GM12891 (cell line): ENCODE data around the gene UCK2.

ENCODE experiments used
- POLR2AphosphoS5 ChIP-seq: IDR thresholded peaks from 2 replicates; pipeline ENCODE4 v1.6.1; 2011; ENCODE audit warnings: low read depth, low read length, control low read depth
- POU2F2 ChIP-seq: IDR thresholded peaks from 2 replicates; pipeline ENCODE4 v1.6.1; 2011; ENCODE audit warnings: low read depth, mild to moderate bottlenecking, control low read depth, low read length, moderate library complexity

GRCh38 chr1:165942927-165943597 lies 115.6 kb downstream of the UCK2 start:
- TF ChIP-seq POU2F2 (no peak), POLR2AphosphoS5 (no peak)
